ENCODE results near the gene GGT5. TPM values are rescaled to one million over a fixed set of nuclear protein-coding genes. Genes with fewer than 3 reads are reported as not detected.
"Not testable (repeated sequence)": the region's sequence is repeated elsewhere in the genome, so short reads cannot be mapped to it uniquely, and the experiment has no call there.

The GGT5 gene
- total RNA-seq, 1 donor = 7.2 TPM

DNA sequence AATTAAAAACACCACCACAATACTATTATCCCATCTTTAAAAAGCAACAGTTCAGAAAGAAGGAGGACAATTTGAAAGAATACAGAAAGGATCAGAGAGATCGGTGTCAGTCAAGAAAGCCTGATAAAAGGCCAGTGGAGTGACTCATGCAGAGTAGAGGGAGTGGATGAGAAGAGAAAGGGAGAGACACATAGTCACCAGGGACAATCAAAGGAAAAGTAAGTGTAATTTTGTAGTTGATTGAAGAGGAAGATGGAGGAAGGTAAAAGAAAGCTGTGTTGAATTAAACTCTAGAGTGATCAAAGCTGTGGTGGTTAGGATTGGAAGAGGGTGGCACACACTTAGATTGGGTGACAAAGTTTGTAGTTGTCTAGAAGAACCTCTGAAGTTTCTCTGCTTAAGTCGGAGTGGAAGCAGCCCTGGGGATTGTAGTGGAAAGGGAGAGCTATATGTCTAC lies 39.9 kb upstream of the GGT5 start:
- Histone ChIP-seq H3K36me3 (ENCODE audit: insufficient read depth, low read length) (peaks cover 4% of the 10 kb centered on the region), H3K4me2 (ENCODE audit: insufficient read depth, low read length) (peak overlapping the region; percentile 65), H3K27ac (ENCODE audit: low read depth, low read length) (peak overlapping the region; percentile 21), H2AFZ (ENCODE audit: low read length) (no peak overlapping the region), H3K79me2 (ENCODE audit: insufficient read depth, low read length) (peaks cover 69% of the 10 kb centered on the region), H3K27me3 (ENCODE audit: insufficient read depth, low read length) (no peaks in the 10 kb centered on the region), H3K9me3 (ENCODE audit: low read depth, low read length) (no peaks in the 10 kb centered on the region), H4K20me1 (ENCODE audit: insufficient read depth, low read length) (no peaks in the 10 kb centered on the region), H3K4me3 (ENCODE audit: insufficient read depth, low read length) (peak overlapping the region; percentile 3), H3K4me1 (ENCODE audit: insufficient read depth, low read length) (peaks cover 40% of the 10 kb centered on the region)
- peak; percentile 37 for DNase-seq (ENCODE audit: insufficient read length, low spot score, missing footprints)
- TF ChIP-seq, protein P1, sequence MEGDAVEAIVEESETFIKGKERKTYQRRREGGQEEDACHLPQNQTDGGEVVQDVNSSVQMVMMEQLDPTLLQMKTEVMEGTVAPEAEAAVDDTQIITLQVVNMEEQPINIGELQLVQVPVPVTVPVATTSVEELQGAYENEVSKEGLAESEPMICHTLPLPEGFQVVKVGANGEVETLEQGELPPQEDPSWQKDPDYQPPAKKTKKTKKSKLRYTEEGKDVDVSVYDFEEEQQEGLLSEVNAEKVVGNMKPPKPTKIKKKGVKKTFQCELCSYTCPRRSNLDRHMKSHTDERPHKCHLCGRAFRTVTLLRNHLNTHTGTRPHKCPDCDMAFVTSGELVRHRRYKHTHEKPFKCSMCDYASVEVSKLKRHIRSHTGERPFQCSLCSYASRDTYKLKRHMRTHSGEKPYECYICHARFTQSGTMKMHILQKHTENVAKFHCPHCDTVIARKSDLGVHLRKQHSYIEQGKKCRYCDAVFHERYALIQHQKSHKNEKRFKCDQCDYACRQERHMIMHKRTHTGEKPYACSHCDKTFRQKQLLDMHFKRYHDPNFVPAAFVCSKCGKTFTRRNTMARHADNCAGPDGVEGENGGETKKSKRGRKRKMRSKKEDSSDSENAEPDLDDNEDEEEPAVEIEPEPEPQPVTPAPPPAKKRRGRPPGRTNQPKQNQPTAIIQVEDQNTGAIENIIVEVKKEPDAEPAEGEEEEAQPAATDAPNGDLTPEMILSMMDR (IDR thresholded peaks at IDR 0.05; ENCODE audit: extremely low read depth, low read depth, low read length) = no peak

DNA sequence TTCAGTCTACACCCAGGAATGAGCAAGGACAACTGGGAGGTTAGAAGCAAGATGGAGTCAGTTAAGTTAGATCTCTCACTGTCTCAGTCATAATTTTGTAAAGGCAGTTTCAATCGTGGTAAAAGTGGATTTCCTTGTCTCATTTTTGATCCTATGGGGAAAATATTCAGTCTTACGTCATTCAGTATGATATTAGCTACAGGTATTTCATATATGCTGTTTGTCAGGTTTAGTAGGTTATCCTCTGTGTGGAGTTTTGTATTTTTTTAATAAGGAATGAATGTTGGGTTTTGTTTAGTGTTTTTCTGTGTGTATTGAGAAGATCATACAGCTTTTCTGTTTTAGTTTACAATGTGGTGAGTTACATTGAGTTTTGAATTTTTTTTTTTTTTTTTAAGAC lies 37.5 kb upstream of the GGT5 start:
- no peaks in the 10 kb centered on the region for H3K9me3 ChIP-seq (ENCODE audit: low read depth, low read length)
- no peaks in the 10 kb centered on the region for H4K20me1 ChIP-seq (ENCODE audit: insufficient read depth, low read length)
- peaks cover 81% of the 10 kb centered on the region for H3K79me2 ChIP-seq (ENCODE audit: insufficient read depth, low read length)
- peaks cover 20% of the 10 kb centered on the region for H3K4me1 ChIP-seq (ENCODE audit: insufficient read depth, low read length)
- DNase-seq (ENCODE audit: insufficient read length, low spot score, missing footprints) = no peak
- TF ChIP-seq, protein P1 (IDR thresholded peaks at IDR 0.05; ENCODE audit: extremely low read depth, low read depth, low read length) = no peak
- H3K27ac ChIP-seq (ENCODE audit: low read depth, low read length) = no peak overlapping the region
- H3K4me3 ChIP-seq (ENCODE audit: insufficient read depth, low read length) = no peak overlapping the region
- H2AFZ ChIP-seq (ENCODE audit: low read length) = no peak overlapping the region
- H3K27me3 ChIP-seq (ENCODE audit: insufficient read depth, low read length) = no peaks in the 10 kb centered on the region
- peaks cover 4% of the 10 kb centered on the region for H3K36me3 ChIP-seq (ENCODE audit: insufficient read depth, low read length)
- no peak overlapping the region for H3K4me2 ChIP-seq (ENCODE audit: insufficient read depth, low read length)

GRCh38 chr22:24280363-24280762 lies 35.5 kb upstream of the GGT5 start:
- not testable (repeated sequence) for H3K4me3 ChIP-seq (ENCODE audit: insufficient read depth, low read length); H4K20me1 ChIP-seq (ENCODE audit: insufficient read depth, low read length); H3K36me3 ChIP-seq (ENCODE audit: insufficient read depth, low read length); H3K27me3 ChIP-seq (ENCODE audit: insufficient read depth, low read length); H2AFZ ChIP-seq (ENCODE audit: low read length); H3K9me3 ChIP-seq (ENCODE audit: low read depth, low read length); H3K4me1 ChIP-seq (ENCODE audit: insufficient read depth, low read length); H3K27ac ChIP-seq (ENCODE audit: low read depth, low read length); H3K4me2 ChIP-seq (ENCODE audit: insufficient read depth, low read length); DNase-seq (ENCODE audit: insufficient read length, low spot score, missing footprints)
- H3K79me2 ChIP-seq (ENCODE audit: insufficient read depth, low read length) = peaks cover 79% of the 10 kb centered on the region

- Histone ChIP-seq H3K4me2 (ENCODE audit: insufficient read depth, low read length) (peak overlapping the region; percentile 37), H4K20me1 (ENCODE audit: insufficient read depth, low read length) (peaks cover 26% of the 10 kb centered on the region), H3K27ac (ENCODE audit: low read depth, low read length) (peak overlapping the region; percentile 3)
Observed at GRCh38 chr22:24274696-24275405, 30.0 kb upstream of the GGT5 start.

DNA sequence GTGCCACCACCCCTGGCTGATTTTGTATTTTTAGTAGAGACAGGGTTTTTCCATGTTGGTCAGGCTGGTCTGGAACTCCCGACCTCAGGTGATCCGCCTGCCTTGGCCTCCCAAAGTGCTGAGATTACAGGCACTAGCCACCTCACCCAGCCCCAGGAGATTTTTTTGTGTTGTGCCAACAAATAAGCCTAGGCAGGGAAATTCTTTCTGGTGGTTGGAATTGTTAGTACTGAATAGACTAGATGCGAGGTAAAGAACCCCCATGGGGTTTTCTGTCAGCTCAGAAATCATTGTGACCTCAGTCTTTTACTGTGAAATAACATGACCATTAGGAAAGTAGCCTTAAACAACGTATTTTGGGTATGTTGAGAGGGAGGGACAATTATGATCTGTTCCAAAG lies 29.0 kb upstream of the GGT5 start:
- Histone ChIP-seq H3K4me2 (ENCODE audit: insufficient read depth, low read length) (peak overlapping the region; percentile 84), H3K79me2 (ENCODE audit: insufficient read depth, low read length) (peaks cover 69% of the 10 kb centered on the region), H4K20me1 (ENCODE audit: insufficient read depth, low read length) (peaks cover 26% of the 10 kb centered on the region), H3K4me1 (ENCODE audit: insufficient read depth, low read length) (peaks cover 18% of the 10 kb centered on the region), H3K27ac (ENCODE audit: low read depth, low read length) (peak overlapping the region; percentile 3)
- H3K9me3 ChIP-seq (ENCODE audit: low read depth, low read length); H3K4me3 ChIP-seq (ENCODE audit: insufficient read depth, low read length); H3K27me3 ChIP-seq (ENCODE audit: insufficient read depth, low read length); DNase-seq (ENCODE audit: insufficient read length, low spot score, missing footprints); H2AFZ ChIP-seq (ENCODE audit: low read length); H3K36me3 ChIP-seq (ENCODE audit: insufficient read depth, low read length): not testable (repeated sequence)

More at GRCh38 chr22:24274696-24275405, 30.0 kb upstream of the GGT5 start:
- DNase-seq (ENCODE audit: insufficient read length, low spot score, missing footprints); H3K27me3 ChIP-seq (ENCODE audit: insufficient read depth, low read length); H3K4me3 ChIP-seq (ENCODE audit: insufficient read depth, low read length); H2AFZ ChIP-seq (ENCODE audit: low read length); H3K36me3 ChIP-seq (ENCODE audit: insufficient read depth, low read length); H3K9me3 ChIP-seq (ENCODE audit: low read depth, low read length): not testable (repeated sequence)
- peaks cover 18% of the 10 kb centered on the region for H3K4me1 ChIP-seq (ENCODE audit: insufficient read depth, low read length)
- TF ChIP-seq, protein P1 (IDR thresholded peaks at IDR 0.05; ENCODE audit: extremely low read depth, low read depth, low read length) = peak; percentile 25
- H3K79me2 ChIP-seq (ENCODE audit: insufficient read depth, low read length) = peaks cover 75% of the 10 kb centered on the region

DNA sequence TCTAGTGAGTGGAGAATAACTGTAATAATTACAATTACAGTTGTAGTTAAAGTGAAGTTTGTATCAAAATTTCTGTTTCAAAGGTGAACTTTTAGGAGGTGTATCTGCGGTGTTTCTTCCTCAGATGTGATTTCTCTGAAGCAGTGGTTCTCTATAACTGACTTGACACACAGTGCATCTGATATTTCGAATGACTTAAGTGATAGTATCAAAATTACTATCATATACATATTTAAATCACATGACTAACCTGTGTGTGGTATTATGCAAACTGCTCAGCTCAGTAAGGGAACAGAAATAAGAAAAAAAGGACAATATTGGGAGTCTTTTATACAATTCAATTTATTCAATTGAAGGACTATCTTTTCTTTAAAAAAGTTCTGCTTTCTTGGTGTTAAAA lies 28.1 kb upstream of the GGT5 start:
- not testable (repeated sequence) for H2AFZ ChIP-seq (ENCODE audit: low read length); H3K27ac ChIP-seq (ENCODE audit: low read depth, low read length); H3K27me3 ChIP-seq (ENCODE audit: insufficient read depth, low read length); H3K36me3 ChIP-seq (ENCODE audit: insufficient read depth, low read length); DNase-seq (ENCODE audit: insufficient read length, low spot score, missing footprints); H3K4me3 ChIP-seq (ENCODE audit: insufficient read depth, low read length); H3K9me3 ChIP-seq (ENCODE audit: low read depth, low read length)
- Histone ChIP-seq H3K79me2 (ENCODE audit: insufficient read depth, low read length) (peaks cover 64% of the 10 kb centered on the region), H4K20me1 (ENCODE audit: insufficient read depth, low read length) (peaks cover 26% of the 10 kb centered on the region), H3K4me1 (ENCODE audit: insufficient read depth, low read length) (peaks cover 18% of the 10 kb centered on the region), H3K4me2 (ENCODE audit: insufficient read depth, low read length) (peak overlapping the region; percentile 84)
